GM15510 (cell line): ENCODE results near the gene PIGS.

Source experiments
- POLR2A ChIP-seq: IDR thresholded peaks from 3 replicates; pipeline ENCODE4 v1.6.1; 2011; ENCODE audit warnings: borderline replicate concordance; ENCODE audit not compliant: insufficient read length; ENCODE audit errors: extremely low read depth

The PIGS gene

GRCh38 chr17:28569446-28569845 lies 1.9 kb downstream of the PIGS start:
- no peak for TF ChIP-seq POLR2A

- no peak for TF ChIP-seq POLR2A
Observed at GRCh38 chr17:28567604-28568003, 3.7 kb downstream of the PIGS start.

GRCh38 chr17:28563475-28563874 lies 7.8 kb downstream of the PIGS start:
- TF ChIP-seq POLR2A: no peak

- TF ChIP-seq POLR2A: no peak
Observed at GRCh38 chr17:28555022-28555421, 16.3 kb downstream of the PIGS start.

GRCh38 chr17:28554565-28554964 lies 16.8 kb downstream of the PIGS start:
- TF ChIP-seq POLR2A: no peak

- no peak for TF ChIP-seq POLR2A
Observed at GRCh38 chr17:28553000-28553505, 18.3 kb downstream of the PIGS start.

- TF ChIP-seq POLR2A: peak; percentile 82
Observed at GRCh38 chr17:28552176-28552999, 18.9 kb downstream of the PIGS start, which contains the start of gene UNC119. UNC119 (minus strand) TSS chr17:28552624; CDS start chr17:28552557, 67 bp downstream.

GRCh38 chr17:28551421-28552175 lies 19.7 kb downstream of the PIGS start:
- TF ChIP-seq POLR2A: no peak

GRCh38 chr17:28550858-28551257 lies 20.5 kb downstream of the PIGS start:
- TF ChIP-seq POLR2A: no peak

- no peak for TF ChIP-seq POLR2A
Observed at GRCh38 chr17:28549236-28550132, 21.8 kb downstream of the PIGS start.

- no peak for TF ChIP-seq POLR2A
Observed at GRCh38 chr17:28548417-28549130, 22.8 kb downstream of the PIGS start.

GRCh38 chr17:28547623-28548416 lies 23.5 kb downstream of the PIGS start:
- peak; percentile 13 for TF ChIP-seq POLR2A

GRCh38 chr17:28547096-28547622 lies 24.2 kb downstream of the PIGS start:
- no peak for TF ChIP-seq POLR2A
